HEK293 (cell line): ENCODE measurements around the gene MEGF6.

ENCODE experiments used
- CTCF ChIA-PET: fragments of 350-600 bp; formaldehyde crosslinking; extraction: SDS; loops from one replicate; lab custom pipeline; 2021; ENCODE audit warnings: antibody characterized with exemption; lab: Yijun Ruan, JAX
- POLR2A ChIA-PET: fragments of 300-600 bp; formaldehyde crosslinking; extraction: SDS; loops from one replicate; lab custom pipeline; 2020; ENCODE audit warnings: antibody characterized with exemption, inconsistent platforms; lab: Yijun Ruan, JAX
- H3K27ac ChIP-seq: fragments of 200-500 bp; sonication (Bioruptor generic); 2 replicates; pipeline ENCODE4 v1.5.1; 2014; ENCODE audit warnings: low read depth, low read length, control low read depth, inconsistent platforms; ENCODE audit errors: extremely low read depth
- H3K36me3 ChIP-seq, 2 experiments: fragments of 200-500 bp in 1 of 2; sonication (Bioruptor generic) in 1 of 2; 1 replicate in 1 of 2; 2 replicates in 1 of 2; pipeline ENCODE4 v1.5.1; 2014 to 2017; ENCODE audit warnings: inconsistent platforms in 2 of 2, low read length in 2 of 2; ENCODE audit not compliant: control insufficient read depth in 2 of 2, insufficient read depth in 1 of 2
- H3K4me1 ChIP-seq: fragments of 200-500 bp; sonication (Bioruptor generic); 2 replicates; pipeline ENCODE4 v1.5.1; 2014; ENCODE audit warnings: mild to moderate bottlenecking, low read length, inconsistent platforms; ENCODE audit not compliant: control insufficient read depth, insufficient read depth
- H3K4me3 ChIP-seq: 2 replicates; pipeline ENCODE4 v1.5.1; 2011; ENCODE audit warnings: low read depth, mild to moderate bottlenecking, control low read depth, low read length, moderate library complexity
- H3K9me3 ChIP-seq: fragments of 200-500 bp; sonication (Bioruptor generic); 2 replicates; pipeline ENCODE4 v1.5.1; 2014; ENCODE audit warnings: low read depth, low read length, inconsistent platforms; ENCODE audit not compliant: control insufficient read depth, insufficient read depth
- CTCF ChIP-seq: fragments of 450-650 bp; formaldehyde crosslinking; IDR thresholded peaks from 2 replicates; pipeline ENCODE4 v1.5.1; 2016; ENCODE audit warnings: missing biosample characterization, missing genetic modification characterization
- KLF1 ChIP-seq: fragments of 450-650 bp; formaldehyde crosslinking; IDR thresholded peaks from 2 replicates; pipeline ENCODE4 v1.5.1; 2016; ENCODE audit warnings: missing biosample characterization, missing genetic modification characterization
- RBAK ChIP-seq: fragments of 450-650 bp; formaldehyde crosslinking; IDR thresholded peaks from 2 replicates; pipeline ENCODE4 v1.5.1; 2016; ENCODE audit warnings: missing biosample characterization, missing genetic modification characterization
- YY2 ChIP-seq: fragments of 450-650 bp; formaldehyde crosslinking; IDR thresholded peaks from 2 replicates; pipeline ENCODE4 v1.5.1; 2016; ENCODE audit warnings: missing biosample characterization, missing genetic modification characterization
- ZBTB21 ChIP-seq: fragments of 450-650 bp; formaldehyde crosslinking; IDR thresholded peaks from 2 replicates; pipeline ENCODE4 v1.5.1; 2017; ENCODE audit warnings: missing biosample characterization, missing genetic modification characterization
- ZBTB8A ChIP-seq: fragments of 450-650 bp; formaldehyde crosslinking; IDR thresholded peaks from 2 replicates; pipeline ENCODE4 v1.5.1; 2016; ENCODE audit warnings: missing biosample characterization, missing genetic modification characterization
- ZFP69B ChIP-seq: fragments of 450-650 bp; formaldehyde crosslinking; IDR thresholded peaks from 2 replicates; pipeline ENCODE4 v1.5.1; 2016; ENCODE audit warnings: missing biosample characterization, missing genetic modification characterization
- ZNF146 ChIP-seq: fragments of 450-650 bp; formaldehyde crosslinking; IDR thresholded peaks from 2 replicates; pipeline ENCODE4 v1.5.1; 2016; ENCODE audit warnings: missing biosample characterization, missing genetic modification characterization
- ZNF175 ChIP-seq: fragments of 450-650 bp; formaldehyde crosslinking; IDR thresholded peaks from 2 replicates; pipeline ENCODE4 v1.5.1; 2016; ENCODE audit warnings: missing biosample characterization, missing genetic modification characterization
- ZNF202 ChIP-seq: fragments of 450-650 bp; formaldehyde crosslinking; IDR thresholded peaks from 2 replicates; pipeline ENCODE4 v1.5.1; 2016; ENCODE audit warnings: missing biosample characterization, missing genetic modification characterization, borderline replicate concordance
- ZNF302 ChIP-seq: fragments of 450-650 bp; formaldehyde crosslinking; IDR thresholded peaks from 2 replicates; pipeline ENCODE4 v1.5.1; 2016; ENCODE audit warnings: missing biosample characterization, missing genetic modification characterization, low read depth
- ZNF341 ChIP-seq: fragments of 450-650 bp; formaldehyde crosslinking; IDR thresholded peaks from 2 replicates; pipeline ENCODE4; 2016; ENCODE audit warnings: low read depth, missing biosample characterization, missing genetic modification characterization
- ZNF362 ChIP-seq: fragments of 450-650 bp; formaldehyde crosslinking; IDR thresholded peaks from 2 replicates; pipeline ENCODE4 v1.5.1; 2016; ENCODE audit warnings: missing biosample characterization, missing genetic modification characterization
- ZNF571 ChIP-seq: fragments of 450-650 bp; formaldehyde crosslinking; IDR thresholded peaks from 2 replicates; pipeline ENCODE4 v1.5.0; 2017; ENCODE audit warnings: missing biosample characterization, missing genetic modification characterization
- ZNF600 ChIP-seq: fragments of 450-650 bp; formaldehyde crosslinking; IDR thresholded peaks from 2 replicates; pipeline ENCODE4 v1.5.1; 2016; ENCODE audit warnings: missing biosample characterization, missing genetic modification characterization
- ZNF768 ChIP-seq: fragments of 450-650 bp; formaldehyde crosslinking; IDR thresholded peaks from 2 replicates; pipeline ENCODE4 v1.5.1; 2018; ENCODE audit warnings: missing biosample characterization, mild to moderate bottlenecking, missing genetic modification characterization
- ZNF830 ChIP-seq: fragments of 450-650 bp; IDR thresholded peaks from 2 replicates; pipeline ENCODE4 v1.5.0; 2018; ENCODE audit warnings: missing biosample characterization, missing genetic modification characterization, low read depth, mild to moderate bottlenecking, moderate library complexity
- ZSCAN23 ChIP-seq: fragments of 450-650 bp; formaldehyde crosslinking; IDR thresholded peaks from 2 replicates; pipeline ENCODE4 v1.5.1; 2016; ENCODE audit warnings: missing biosample characterization, missing genetic modification characterization
- ZSCAN30 ChIP-seq: fragments of 450-650 bp; IDR thresholded peaks from 2 replicates; pipeline ENCODE4 v1.5.1; 2018; ENCODE audit warnings: missing biosample characterization, mild to moderate bottlenecking, missing genetic modification characterization, moderate library complexity
- TF ChIP-seq, protein P1 (sequence below): fragments of 450-650 bp; formaldehyde crosslinking; IDR thresholded peaks from 2 replicates; pipeline ENCODE4 v1.5.1; 2016; ENCODE audit warnings: missing biosample characterization, missing genetic modification characterization
- TF ChIP-seq, protein P2 (sequence below): fragments of 450-650 bp; formaldehyde crosslinking; IDR thresholded peaks from 2 replicates; pipeline ENCODE4 v1.5.1; 2016; ENCODE audit warnings: missing biosample characterization, missing genetic modification characterization
- TF ChIP-seq, protein P3 (sequence below): fragments of 450-650 bp; formaldehyde crosslinking; IDR thresholded peaks from 2 replicates; pipeline ENCODE4 v1.5.1; 2017; ENCODE audit warnings: missing biosample characterization, missing genetic modification characterization
- TF ChIP-seq, protein P4 (sequence below): fragments of 450-650 bp; formaldehyde crosslinking; IDR thresholded peaks from 2 replicates; pipeline ENCODE4; 2016; ENCODE audit warnings: missing biosample characterization, missing genetic modification characterization
- TF ChIP-seq, protein P5 (sequence below): fragments of 450-650 bp; formaldehyde crosslinking; IDR thresholded peaks from 2 replicates; pipeline ENCODE4 v1.5.1; 2016; ENCODE audit warnings: missing biosample characterization, missing genetic modification characterization, low read depth
- TF ChIP-seq, protein P6 (sequence below): fragments of 450-650 bp; formaldehyde crosslinking; IDR thresholded peaks from 2 replicates; pipeline ENCODE4 v1.5.1; 2016; ENCODE audit warnings: missing biosample characterization, missing genetic modification characterization

The MEGF6 gene

GRCh38 chr1:3453891-3454810, 157.2 kb downstream of the MEGF6 start, which contains the start of gene ARHGEF16:
Gene ARHGEF16 (plus strand): TSS chr1:3454665. CDS start chr1:3463085, 8,420 bp downstream.
- no peaks in the 10 kb centered on the region for H3K36me3 ChIP-seq
- peak within 1 kb of the TSS; percentile 51; the same call in 1 of the 2 replicates for H3K27ac ChIP-seq
- no peaks in the 10 kb centered on the region for H3K9me3 ChIP-seq
- H3K4me1 ChIP-seq, result no peaks in the 10 kb centered on the region
- CTCF ChIA-PET, result interaction anchor here (0.6 to 2.8 kb wide), 25 partner anchors 8 to 429 kb away, joined by 3 to 67 read pairs (median 6); partner anchors contain the start of gene TP73
- peak within 1 kb of the TSS; percentile 56 for H3K4me3 ChIP-seq
- POLR2A ChIA-PET, result interaction anchor here (1.2 to 1.5 kb wide), 3 partner anchors 17 to 29 kb away, joined by 3 to 5 read pairs (median 5); no protein-coding TSS in a partner anchor
- TF ChIP-seq, protein P1, sequence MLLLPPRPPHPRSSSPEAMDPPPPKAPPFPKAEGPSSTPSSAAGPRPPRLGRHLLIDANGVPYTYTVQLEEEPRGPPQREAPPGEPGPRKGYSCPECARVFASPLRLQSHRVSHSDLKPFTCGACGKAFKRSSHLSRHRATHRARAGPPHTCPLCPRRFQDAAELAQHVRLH (tag by site-specific recombination), result peak; percentile 68
- TF ChIP-seq ZNF362 (tag by site-specific recombination), result no peak
- TF ChIP-seq ZBTB21 (tag by site-specific recombination), result no peak
- TF ChIP-seq, protein P2, sequence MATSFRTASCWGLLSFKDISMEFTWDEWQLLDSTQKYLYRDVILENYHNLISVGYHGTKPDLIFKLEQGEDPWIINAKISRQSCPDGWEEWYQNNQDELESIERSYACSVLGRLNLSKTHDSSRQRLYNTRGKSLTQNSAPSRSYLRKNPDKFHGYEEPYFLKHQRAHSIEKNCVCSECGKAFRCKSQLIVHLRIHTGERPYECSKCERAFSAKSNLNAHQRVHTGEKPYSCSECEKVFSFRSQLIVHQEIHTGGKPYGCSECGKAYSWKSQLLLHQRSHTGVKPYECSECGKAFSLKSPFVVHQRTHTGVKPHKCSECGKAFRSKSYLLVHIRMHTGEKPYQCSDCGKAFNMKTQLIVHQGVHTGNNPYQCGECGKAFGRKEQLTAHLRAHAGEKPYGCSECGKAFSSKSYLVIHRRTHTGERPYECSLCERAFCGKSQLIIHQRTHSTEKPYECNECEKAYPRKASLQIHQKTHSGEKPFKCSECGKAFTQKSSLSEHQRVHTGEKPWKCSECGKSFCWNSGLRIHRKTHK (tag by site-specific recombination), result no peak
- no peak for TF ChIP-seq ZNF341 (tag by site-specific recombination)
- peak; percentile 86 for TF ChIP-seq ZBTB8A
- TF ChIP-seq ZSCAN30 (tag by site-specific recombination), result no peak
- TF ChIP-seq, protein P3, sequence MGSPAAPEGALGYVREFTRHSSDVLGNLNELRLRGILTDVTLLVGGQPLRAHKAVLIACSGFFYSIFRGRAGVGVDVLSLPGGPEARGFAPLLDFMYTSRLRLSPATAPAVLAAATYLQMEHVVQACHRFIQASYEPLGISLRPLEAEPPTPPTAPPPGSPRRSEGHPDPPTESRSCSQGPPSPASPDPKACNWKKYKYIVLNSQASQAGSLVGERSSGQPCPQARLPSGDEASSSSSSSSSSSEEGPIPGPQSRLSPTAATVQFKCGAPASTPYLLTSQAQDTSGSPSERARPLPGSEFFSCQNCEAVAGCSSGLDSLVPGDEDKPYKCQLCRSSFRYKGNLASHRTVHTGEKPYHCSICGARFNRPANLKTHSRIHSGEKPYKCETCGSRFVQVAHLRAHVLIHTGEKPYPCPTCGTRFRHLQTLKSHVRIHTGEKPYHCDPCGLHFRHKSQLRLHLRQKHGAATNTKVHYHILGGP (tag by site-specific recombination), result no peak
- TF ChIP-seq ZFP69B (tag by site-specific recombination), result 0 out of 2 replicates have a peak, but pooled peaks have one; percentile 48
- no peak for TF ChIP-seq ZNF202
- TF ChIP-seq ZNF146 (tag by site-specific recombination), result no peak
- TF ChIP-seq, protein P4, sequence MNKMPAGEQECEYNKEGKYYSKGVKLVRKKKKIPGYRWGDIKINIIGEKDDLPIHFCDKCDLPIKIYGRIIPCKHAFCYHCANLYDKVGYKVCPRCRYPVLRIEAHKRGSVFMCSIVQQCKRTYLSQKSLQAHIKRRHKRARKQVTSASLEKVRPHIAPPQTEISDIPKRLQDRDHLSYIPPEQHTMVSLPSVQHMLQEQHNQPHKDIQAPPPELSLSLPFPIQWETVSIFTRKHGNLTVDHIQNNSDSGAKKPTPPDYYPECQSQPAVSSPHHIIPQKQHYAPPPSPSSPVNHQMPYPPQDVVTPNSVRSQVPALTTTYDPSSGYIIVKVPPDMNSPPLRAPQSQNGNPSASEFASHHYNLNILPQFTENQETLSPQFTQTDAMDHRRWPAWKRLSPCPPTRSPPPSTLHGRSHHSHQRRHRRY (tag by site-specific recombination), result no peak
- TF ChIP-seq RBAK, result no peak
- TF ChIP-seq ZNF830 (tag by site-specific recombination), result no peak
- TF ChIP-seq, protein P5, sequence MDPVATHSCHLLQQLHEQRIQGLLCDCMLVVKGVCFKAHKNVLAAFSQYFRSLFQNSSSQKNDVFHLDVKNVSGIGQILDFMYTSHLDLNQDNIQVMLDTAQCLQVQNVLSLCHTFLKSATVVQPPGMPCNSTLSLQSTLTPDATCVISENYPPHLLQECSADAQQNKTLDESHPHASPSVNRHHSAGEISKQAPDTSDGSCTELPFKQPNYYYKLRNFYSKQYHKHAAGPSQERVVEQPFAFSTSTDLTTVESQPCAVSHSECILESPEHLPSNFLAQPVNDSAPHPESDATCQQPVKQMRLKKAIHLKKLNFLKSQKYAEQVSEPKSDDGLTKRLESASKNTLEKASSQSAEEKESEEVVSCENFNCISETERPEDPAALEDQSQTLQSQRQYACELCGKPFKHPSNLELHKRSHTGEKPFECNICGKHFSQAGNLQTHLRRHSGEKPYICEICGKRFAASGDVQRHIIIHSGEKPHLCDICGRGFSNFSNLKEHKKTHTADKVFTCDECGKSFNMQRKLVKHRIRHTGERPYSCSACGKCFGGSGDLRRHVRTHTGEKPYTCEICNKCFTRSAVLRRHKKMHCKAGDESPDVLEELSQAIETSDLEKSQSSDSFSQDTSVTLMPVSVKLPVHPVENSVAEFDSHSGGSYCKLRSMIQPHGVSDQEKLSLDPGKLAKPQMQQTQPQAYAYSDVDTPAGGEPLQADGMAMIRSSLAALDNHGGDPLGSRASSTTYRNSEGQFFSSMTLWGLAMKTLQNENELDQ (tag by site-specific recombination), result no peak
- TF ChIP-seq ZNF302 (tag by site-specific recombination), result no peak
- peak; percentile 68; the same call in 1 of the 2 replicates for TF ChIP-seq CTCF (tag by site-specific recombination)
- no peak for TF ChIP-seq ZNF571 (tag by site-specific recombination)
- no peak for TF ChIP-seq YY2 (tag by site-specific recombination)
- TF ChIP-seq ZNF600 (tag by site-specific recombination), result no peak; the same call in 1 of the 2 replicates
- TF ChIP-seq, protein P6, sequence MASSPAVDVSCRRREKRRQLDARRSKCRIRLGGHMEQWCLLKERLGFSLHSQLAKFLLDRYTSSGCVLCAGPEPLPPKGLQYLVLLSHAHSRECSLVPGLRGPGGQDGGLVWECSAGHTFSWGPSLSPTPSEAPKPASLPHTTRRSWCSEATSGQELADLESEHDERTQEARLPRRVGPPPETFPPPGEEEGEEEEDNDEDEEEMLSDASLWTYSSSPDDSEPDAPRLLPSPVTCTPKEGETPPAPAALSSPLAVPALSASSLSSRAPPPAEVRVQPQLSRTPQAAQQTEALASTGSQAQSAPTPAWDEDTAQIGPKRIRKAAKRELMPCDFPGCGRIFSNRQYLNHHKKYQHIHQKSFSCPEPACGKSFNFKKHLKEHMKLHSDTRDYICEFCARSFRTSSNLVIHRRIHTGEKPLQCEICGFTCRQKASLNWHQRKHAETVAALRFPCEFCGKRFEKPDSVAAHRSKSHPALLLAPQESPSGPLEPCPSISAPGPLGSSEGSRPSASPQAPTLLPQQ (tag by site-specific recombination), result peak; percentile 63; the same call in 1 of the 2 replicates
- TF ChIP-seq KLF1 (tag by site-specific recombination), result no peak
- no peak for TF ChIP-seq ZSCAN23 (tag by site-specific recombination)
- no peak for TF ChIP-seq ZNF175
- TF ChIP-seq ZNF768 (tag by site-specific recombination), result no peak
